H9 (cell line): ENCODE results near the gene MTMR3. TPM values are rescaled to one million over a fixed set of nuclear protein-coding genes. Genes with fewer than 3 reads are reported as not detected.

Source experiments
- DNase-seq: peaks from one replicate; pipeline ENCODE4 v3.0.0-alpha.2; 2017
- H2AFZ ChIP-seq: one replicate; pipeline ENCODE4 v1.6.1; 2013; ENCODE audit warnings: mild to moderate bottlenecking, low read length, control low read depth, moderate library complexity
- H2AK5ac ChIP-seq: 2 replicates; pipeline ENCODE4 v1.6.1; 2013; ENCODE audit warnings: low read length, control low read depth, mixed read lengths; ENCODE audit not compliant: insufficient read length
- H2BK120ac ChIP-seq: one replicate; pipeline ENCODE4 v1.6.1; 2013; ENCODE audit warnings: low read depth, mild to moderate bottlenecking, low read length, control low read depth, inconsistent platforms; ENCODE audit not compliant: poor library complexity, severe bottlenecking
- H2BK12ac ChIP-seq: 2 replicates; pipeline ENCODE4 v1.6.1; 2013; ENCODE audit warnings: low read length, control low read depth, mixed read lengths, low read depth; ENCODE audit not compliant: insufficient read length
- H2BK15ac ChIP-seq: 2 replicates; pipeline ENCODE4 v1.6.1; 2013; ENCODE audit warnings: low read depth, low read length, control low read depth
- H2BK20ac ChIP-seq: one replicate; pipeline ENCODE4 v1.6.1; 2013; ENCODE audit warnings: low read depth, mild to moderate bottlenecking, low read length, control low read depth, inconsistent platforms; ENCODE audit not compliant: poor library complexity, severe bottlenecking
- H2BK5ac ChIP-seq: 2 replicates; pipeline ENCODE4 v1.6.1; 2013; ENCODE audit warnings: low read length, control low read depth, mixed read lengths; ENCODE audit not compliant: insufficient read length
- H3K14ac ChIP-seq: 2 replicates; pipeline ENCODE4 v1.6.1; 2013; ENCODE audit warnings: low read length, control low read depth; ENCODE audit not compliant: insufficient read depth
- H3K18ac ChIP-seq: 2 replicates; pipeline ENCODE4 v1.6.1; 2013; ENCODE audit warnings: low read depth, mild to moderate bottlenecking, mixed read lengths, low read length, control low read depth; ENCODE audit not compliant: insufficient read length
- H3K23ac ChIP-seq: 2 replicates; pipeline ENCODE4 v1.6.1; 2013; ENCODE audit warnings: low read length, control low read depth, mixed read lengths, low read depth; ENCODE audit not compliant: insufficient read length
- H3K23me2 ChIP-seq: 2 replicates; pipeline ENCODE4 v1.6.1; 2013; ENCODE audit warnings: low read depth, mild to moderate bottlenecking, mixed read lengths, low read length, control low read depth; ENCODE audit not compliant: insufficient read length, poor library complexity, severe bottlenecking
- H3K27ac ChIP-seq: 2 replicates; pipeline ENCODE4 v1.5.1; 2013; ENCODE audit warnings: low read length, control low read depth, mixed read lengths, low read depth; ENCODE audit not compliant: insufficient read length
- H3K27me3 ChIP-seq: 2 replicates; pipeline ENCODE4 v1.6.1; 2013; ENCODE audit warnings: low read length, control low read depth, inconsistent platforms; ENCODE audit not compliant: insufficient read depth
- H3K4ac ChIP-seq: 2 replicates; pipeline ENCODE4 v1.6.1; 2013; ENCODE audit warnings: low read depth, mild to moderate bottlenecking, control low read depth, inconsistent platforms, low read length, moderate library complexity
- H3K4me1 ChIP-seq: 2 replicates; pipeline ENCODE4 v1.6.1; 2013; ENCODE audit warnings: low read length, control low read depth, inconsistent platforms; ENCODE audit not compliant: insufficient read depth
- H3K4me2 ChIP-seq: 2 replicates; pipeline ENCODE4 v1.6.1; 2013; ENCODE audit warnings: low read length, control low read depth, mixed read lengths; ENCODE audit not compliant: insufficient read length, insufficient read depth
- H3K56ac ChIP-seq: 2 replicates; pipeline ENCODE4 v1.6.1; 2013; ENCODE audit warnings: low read depth, mild to moderate bottlenecking, mixed read lengths, low read length, control low read depth; ENCODE audit not compliant: insufficient read length
- H3K79me1 ChIP-seq: 2 replicates; pipeline ENCODE4 v1.6.1; 2013; ENCODE audit warnings: low read depth, mild to moderate bottlenecking, moderate library complexity, low read length, control low read depth, inconsistent platforms; ENCODE audit not compliant: insufficient read depth, poor library complexity, severe bottlenecking
- H3K79me2 ChIP-seq: 2 replicates; pipeline ENCODE4 v1.6.1; 2013; ENCODE audit warnings: low read length, control low read depth, inconsistent platforms; ENCODE audit not compliant: insufficient read depth
- H3K9ac ChIP-seq: 2 replicates; pipeline ENCODE4 v1.6.1; 2013; ENCODE audit warnings: low read length, control low read depth, mixed read lengths; ENCODE audit not compliant: insufficient read length; ENCODE audit errors: extremely low read depth
- H3K9me3 ChIP-seq: one replicate; pipeline ENCODE4 v1.6.1; 2013; ENCODE audit warnings: low read depth, low read length, inconsistent platforms; ENCODE audit not compliant: control insufficient read depth
- H3T11ph ChIP-seq: one replicate; pipeline ENCODE4 v1.6.1; 2013; ENCODE audit warnings: mild to moderate bottlenecking, low read length, control low read depth, inconsistent platforms
- H4K20me1 ChIP-seq: one replicate; pipeline ENCODE4 v1.6.1; 2013; ENCODE audit not compliant: control insufficient read depth, insufficient read length, insufficient read depth
- H4K5ac ChIP-seq: 2 replicates; pipeline ENCODE4 v1.6.1; 2013; ENCODE audit warnings: low read depth, mild to moderate bottlenecking, mixed read lengths, low read length, control low read depth; ENCODE audit not compliant: insufficient read length
- H4K8ac ChIP-seq: replicated peaks from 2 replicates; pipeline ENCODE4 v1.6.1; 2013; ENCODE audit warnings: low read length, control low read depth, mixed read lengths, low read depth; ENCODE audit not compliant: insufficient read length
- H4K91ac ChIP-seq: 2 replicates; pipeline ENCODE4 v1.6.1; 2013; ENCODE audit warnings: low read depth, mild to moderate bottlenecking, moderate library complexity, mixed read lengths, low read length, control low read depth; ENCODE audit not compliant: insufficient read length
- H3K27ac Mint-ChIP-seq, 3 experiments: 2 replicates in 2 of 3; 3 replicates in 1 of 3; pipeline ENCODE4 v1.8.0; 2020 to 2021; ENCODE audit warnings: mixed read lengths in 3 of 3, mild to moderate bottlenecking in 1 of 3, moderate library complexity in 1 of 3
- H3K27me3 Mint-ChIP-seq: 2 replicates; pipeline ENCODE4 v1.8.0; 2021; ENCODE audit warnings: low read depth, mild to moderate bottlenecking, moderate library complexity, mixed read lengths
- H3K36me3 Mint-ChIP-seq, 3 experiments: 2 replicates in 2 of 3; 3 replicates in 1 of 3; pipeline ENCODE4 v1.8.0; 2020 to 2021; ENCODE audit warnings: low read depth in 3 of 3, mixed read lengths in 3 of 3; ENCODE audit not compliant: insufficient read depth in 1 of 3
- H3K4me1 Mint-ChIP-seq, 2 experiments: 2 replicates each; pipeline ENCODE4 v1.8.0; 2020; ENCODE audit warnings: mixed read lengths in 2 of 2
- H3K4me3 Mint-ChIP-seq, 2 experiments: 2 replicates in 1 of 2; 3 replicates in 1 of 2; pipeline ENCODE4 v1.8.0; 2020 to 2021; ENCODE audit warnings: mild to moderate bottlenecking in 2 of 2, mixed read lengths in 2 of 2, moderate library complexity in 1 of 2
- H3K9me3 Mint-ChIP-seq, 2 experiments: 2 replicates in 1 of 2; 3 replicates in 1 of 2; pipeline ENCODE4 v1.8.0; 2020; ENCODE audit warnings: mild to moderate bottlenecking in 2 of 2, mixed read lengths in 2 of 2, moderate library complexity in 1 of 2
- CTCF ChIP-seq: fragments of 200-600 bp; sonication (generic); conservative IDR thresholded peaks from 3 replicates; pipeline ENCODE4 v1.8.0; 2021; ENCODE audit warnings: antibody characterized with exemption, mild to moderate bottlenecking
- WGBS: extraction: QIAGEN DNeasy Blood & Tissue Kit; methylation state at CpG from one replicate; pipeline ENCODE4 v1.1.7; 2013; ENCODE audit warnings: missing lambda C conversion rate, low lambda C conversion rate, mixed read lengths; ENCODE audit not compliant: insufficient read length; ENCODE audit errors: extremely low coverage; 5-methylcytosine and 5-hydroxymethylcytosine counted together
- total RNA-seq: library from RNA; stranded (reverse); gene quantifications from 2 replicates; pipeline ENCODE4 v1.2.1, GENCODE V29; 2021

MTMR3 gene
- total RNA-seq, 1 experiment from 2014 or later = 19.8 TPM

DNA sequence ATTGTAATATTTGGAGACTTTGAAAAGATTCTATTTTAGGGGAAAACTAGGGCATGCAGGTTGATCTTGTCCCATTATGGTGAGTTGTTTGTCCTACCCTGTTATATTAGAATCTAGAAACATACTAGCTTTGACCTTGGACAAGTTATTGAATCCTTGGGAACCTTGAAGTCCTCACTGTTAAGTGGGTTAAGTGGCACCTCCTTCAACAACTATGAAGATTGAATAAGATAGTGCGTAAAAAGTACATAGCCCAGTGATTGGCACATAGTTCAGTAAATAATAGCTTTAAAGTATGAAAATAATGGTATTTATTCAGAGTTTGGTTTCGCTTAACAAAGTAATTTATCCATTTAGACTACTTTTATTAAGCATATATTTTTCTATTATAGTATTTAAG lies 51.6 kb downstream of the MTMR3 start:
- Histone ChIP-seq H2BK20ac (no peak overlapping the region), H3K56ac (no peak overlapping the region), H3K9me3 (no peaks in the 10 kb centered on the region), H3K27ac (no peak overlapping the region), H4K8ac (no peak overlapping the region), H2BK12ac (no peak overlapping the region), H2AK5ac (no peak overlapping the region), H3K14ac (no peak overlapping the region), H3T11ph (no peak overlapping the region), H3K23ac (no peak overlapping the region), H3K4me1 (peaks cover 3% of the 10 kb centered on the region; the same call in 1 of the 2 replicates), H4K91ac (no peak overlapping the region), H3K23me2 (no peaks in the 10 kb centered on the region), H3K79me2 (no peaks in the 10 kb centered on the region; the same call in 1 of the 2 replicates), H2BK5ac (no peak overlapping the region), H2AFZ (no peak overlapping the region), H2BK15ac (no peak overlapping the region), H3K9ac (no peak overlapping the region), H4K20me1 (no peaks in the 10 kb centered on the region), H3K4me2 (no peak overlapping the region), H3K27me3 (no peaks in the 10 kb centered on the region), H3K4ac (no peak overlapping the region), H3K79me1 (peaks cover 3% of the 10 kb centered on the region), H4K5ac (no peak overlapping the region), H3K18ac (no peak overlapping the region), H2BK120ac (no peak overlapping the region)
- no CpG with 5 or more reads among the region's 2 CpGs for WGBS
- Mint-ChIP-seq H3K4me1 (peaks cover 12 to 13% of the 10 kb centered on the region in 2 experiments; a peak in 3 of 4 replicates), H3K9me3 (peaks cover 1 to 6% of the 10 kb centered on the region in 2 experiments; a peak in 4 of 5 replicates), H3K27me3 (no peaks in the 10 kb centered on the region), H3K4me3 (no peak overlapping the region), H3K27ac (no peak overlapping the region), H3K36me3 (peaks cover 2 to 3% (median 2%) of the 10 kb centered on the region in 3 experiments)
- no peak for DNase-seq
- TF ChIP-seq CTCF = no peak
